Endothelial cell of umbilical vein (primary cell): Measurements from ENCODE around the gene GDNF. TPM values are rescaled to one million over a fixed set of nuclear protein-coding genes. Genes with fewer than 3 reads are reported as not detected.

Source experiments
- BruUV-seq: library from RNA; stranded (reverse); fragments of 400-500 nt; replicated peaks from 2 replicates; lab custom pipeline; 2021; lab: Mats Ljungman, UMichigan
- CTCF ChIA-PET: fragments of 300-600, 350-600 bp; sonication (Branson Sonifier 250); formaldehyde crosslinking; loops from one replicate; lab custom pipeline; 2021; ENCODE audit warnings: antibody characterized with exemption, inconsistent platforms; lab: Charles Lee
- POLR2A ChIA-PET: fragments of 300-600, 350-600 bp; sonication (Branson Sonifier 250); formaldehyde crosslinking; loops from one replicate; lab custom pipeline; 2021; ENCODE audit warnings: antibody characterized with exemption, inconsistent platforms; lab: Charles Lee
- DNase-seq: peaks from one replicate; pipeline ENCODE4 v3.0.0-alpha.2; 2011; ENCODE audit warnings: low read depth, low spot score
- FAIRE-seq: peaks from 2 replicates; lab custom pipeline; 2011; peaks lifted over from hg19 to GRCh38; lab: Jason Lieb, UNC
- H2AFZ ChIP-seq: 2 replicates; pipeline ENCODE4 v1.6.0; 2012; ENCODE audit warnings: low read depth, low read length, control low read depth, inconsistent platforms
- H3K27ac ChIP-seq: 2 replicates; pipeline ENCODE4 v1.5.1; 2011; ENCODE audit warnings: low read depth, mild to moderate bottlenecking, control low read depth, low read length, moderate library complexity; ENCODE audit not compliant: insufficient read depth
- H3K27me3 ChIP-seq, 2 experiments: 2 replicates each; pipeline versions ENCODE4 v1.6.0 to v1.6.1; 2011; ENCODE audit warnings: low read length in 2 of 2, mixed read lengths in 1 of 2; ENCODE audit not compliant: control insufficient read depth in 2 of 2, insufficient read depth in 2 of 2
- H3K36me3 ChIP-seq, 2 experiments: 2 replicates in 1 of 2; 3 replicates in 1 of 2; pipeline ENCODE4 v1.5.1; 2011; ENCODE audit warnings: low read length in 2 of 2, mild to moderate bottlenecking in 1 of 2, moderate library complexity in 1 of 2; ENCODE audit not compliant: control insufficient read depth in 2 of 2, insufficient read depth in 2 of 2; ENCODE audit errors: extremely low read depth in 1 of 2
- H3K4me1 ChIP-seq: 3 replicates; pipeline ENCODE4 v1.5.1; 2011; ENCODE audit warnings: mild to moderate bottlenecking, low read length; ENCODE audit not compliant: control insufficient read depth, insufficient read depth; ENCODE audit errors: extremely low read depth
- H3K4me2 ChIP-seq: 2 replicates; pipeline ENCODE4 v1.6.1; 2011; ENCODE audit warnings: low read length, control low read depth, mixed read lengths; ENCODE audit not compliant: insufficient read depth
- H3K4me3 ChIP-seq, 3 experiments: fragments of 200-600 bp in 1 of 3; sonication (generic), shearing (Covaris generic) in 1 of 3; replicated peaks in 1 of 3; 2 replicates each; pipeline ENCODE4 v1.5.1; 2011 to 2016; ENCODE audit warnings: control low read depth in 3 of 3, low read length in 3 of 3, mild to moderate bottlenecking in 2 of 3, inconsistent platforms in 1 of 3, low read depth in 1 of 3, moderate library complexity in 1 of 3; ENCODE audit not compliant: insufficient read depth in 1 of 3
- H3K79me2 ChIP-seq: 2 replicates; pipeline ENCODE4 v1.6.0; 2012; ENCODE audit warnings: low read length, inconsistent platforms; ENCODE audit not compliant: control insufficient read depth, insufficient read depth
- H3K9ac ChIP-seq: replicated peaks from 2 replicates; pipeline ENCODE3; 2011; ENCODE audit warnings: low read length, control low read depth; ENCODE audit not compliant: insufficient read depth; ENCODE audit errors: extremely low read depth
- H3K9me1 ChIP-seq: replicated peaks from 3 replicates; pipeline ENCODE4 v1.6.0; 2011; ENCODE audit warnings: mild to moderate bottlenecking, low read length; ENCODE audit not compliant: control insufficient read depth, insufficient read depth; ENCODE audit errors: extremely low read depth
- H3K9me3 ChIP-seq: replicated peaks from 2 replicates; pipeline ENCODE4 v1.5.1; 2012; ENCODE audit warnings: low read length, inconsistent platforms; ENCODE audit not compliant: control insufficient read depth, insufficient read depth
- H4K20me1 ChIP-seq: replicated peaks from 2 replicates; pipeline ENCODE3; 2011; ENCODE audit warnings: mild to moderate bottlenecking, low read length; ENCODE audit not compliant: control insufficient read depth, insufficient read depth; ENCODE audit errors: extremely low read depth
- CTCF ChIP-seq, 2 donors: IDR thresholded peaks; 1 replicate in 1 of 2; 2 replicates in 1 of 2; pipeline ENCODE4 v1.5.1; 2011; ENCODE audit warnings: low read length in 2 of 2, mild to moderate bottlenecking in 2 of 2, moderate library complexity in 2 of 2, control low read depth in 1 of 2, inconsistent platforms in 1 of 2, low read depth in 1 of 2; ENCODE audit not compliant: insufficient read depth in 1 of 2; ENCODE audit errors: extremely low read depth in 1 of 2
- FOS ChIP-seq: IDR thresholded peaks from 2 replicates; pipeline ENCODE4 v1.6.1; 2011; ENCODE audit warnings: mild to moderate bottlenecking, low read length, moderate library complexity, borderline replicate concordance; ENCODE audit not compliant: insufficient read depth
- JUN ChIP-seq: IDR thresholded peaks from 2 replicates; pipeline ENCODE4 v1.6.1; 2011; ENCODE audit warnings: borderline replicate concordance, low read depth; ENCODE audit not compliant: insufficient read length, insufficient read depth
- POLR2A ChIP-seq: IDR thresholded peaks from 2 replicates; pipeline ENCODE4 v1.6.1; 2012; ENCODE audit warnings: low read depth, mild to moderate bottlenecking, control low read depth, low read length
- POLR2AphosphoS5 ChIP-seq: IDR thresholded peaks from 2 replicates; pipeline ENCODE4 v1.6.1; 2012; ENCODE audit warnings: low read depth, mild to moderate bottlenecking, control low read depth, low read length, moderate library complexity; ENCODE audit not compliant: insufficient read depth
- dilution Hi-C: fragments of 300-500 bp; cut with MboI; formaldehyde crosslinking; loops from one replicate; pipeline ENCODE4 v1.15.0; 2019; ENCODE audit warnings: low sequenced_read_pairs; ENCODE audit not compliant: extremely low pct_ligation_motif_present
- intact Hi-C: fragments of 100-400 bp; cut with micrococcal nuclease; formaldehyde crosslinking; loops from one replicate; pipeline ENCODE4 v1.10.0; 2022
- polyA plus RNA-seq, 4 experiments: library from polyadenylated mRNA; depleted of rRNA in 3 of 4; stranded (reverse) in 3 of 4; unstranded in 1 of 4; fragments of >200 nt; gene quantifications; 2 replicates each; pipeline versions ENCODE4 v1.2.1 to v1.2.3, GENCODE V29; 2011 to 2012; ENCODE audit warnings: missing spikeins in 1 of 4
- total RNA-seq: library from RNA; stranded (reverse); gene quantifications from 2 replicates; pipeline ENCODE4 v1.2.3, GENCODE V29; 2021

Gene GDNF
- total and polyA plus RNA-seq, 2 donors (not counting 3 experiments of a cell fraction or from before 2014, with no cell fraction given), result not detected

DNA sequence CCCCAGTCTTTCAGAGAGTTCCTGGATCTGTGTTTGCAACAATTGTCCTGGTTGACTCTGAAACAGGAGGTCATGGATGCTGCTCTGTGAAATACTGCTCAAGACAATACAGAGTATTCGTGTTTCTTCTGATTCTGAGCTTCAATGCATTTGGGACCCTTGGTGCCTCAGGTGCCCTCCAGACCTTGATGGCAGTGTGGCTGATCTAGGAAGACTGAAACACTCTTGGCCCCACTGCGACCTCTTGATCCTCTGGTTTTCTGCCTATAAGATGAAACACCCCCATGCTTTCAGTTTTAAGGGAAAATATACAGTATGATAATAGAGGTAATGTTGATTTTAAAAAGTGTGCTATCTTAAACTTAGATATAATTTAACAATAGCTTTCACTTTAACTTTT, 67.6 kb downstream of the GDNF start:
- POLR2A ChIA-PET, result interaction anchor here (0.6 kb wide), 1 partner anchor 71 kb away, joined by 4 read pairs; no protein-coding TSS in a partner anchor
- intact Hi-C loops, result loop anchor here (10.0 kb wide), 1 partner anchor 423 kb away; no protein-coding TSS in a partner anchor

More for the DNA sequence above, 67.6 kb downstream of the GDNF start:
- Histone ChIP-seq H3K9me3 (no peaks in the 10 kb centered on the region), H3K27me3 (no peaks in the 10 kb centered on the region), H3K9me1 (no peaks in the 10 kb centered on the region), H3K9ac (no peak overlapping the region), H2AFZ (no peak overlapping the region), H4K20me1 (no peaks in the 10 kb centered on the region), H3K4me2 (no peak overlapping the region), H3K4me3 (no peak overlapping the region), H3K36me3 (no peaks in the 10 kb centered on the region), H3K27ac (no peak overlapping the region), H3K4me1 (no peaks in the 10 kb centered on the region), H3K79me2 (no peaks in the 10 kb centered on the region)
- no peak for TF ChIP-seq FOS
- TF ChIP-seq POLR2AphosphoS5, result no peak
- no peak for TF ChIP-seq CTCF (IDR thresholded peaks at IDR 0.05; ENCODE audit: extremely low read depth in 1 of 2, insufficient read depth in 1 of 2, low read depth in 1 of 2, low read length in 2 of 2)
- no peak for TF ChIP-seq JUN
- TF ChIP-seq POLR2A, result no peak
- FAIRE-seq (no peak), DNase-seq (no peak)
- BruUV-seq, result no TSS peak
- CTCF ChIA-PET, result no interaction called here
- dilution Hi-C loops, result no loop called here
